Measurements from ENCODE around the gene TMPRSS13.
A peak's percentile ranks its signal among the peaks of the same experiment; 100 is the strongest.

The TMPRSS13 gene

DNA sequence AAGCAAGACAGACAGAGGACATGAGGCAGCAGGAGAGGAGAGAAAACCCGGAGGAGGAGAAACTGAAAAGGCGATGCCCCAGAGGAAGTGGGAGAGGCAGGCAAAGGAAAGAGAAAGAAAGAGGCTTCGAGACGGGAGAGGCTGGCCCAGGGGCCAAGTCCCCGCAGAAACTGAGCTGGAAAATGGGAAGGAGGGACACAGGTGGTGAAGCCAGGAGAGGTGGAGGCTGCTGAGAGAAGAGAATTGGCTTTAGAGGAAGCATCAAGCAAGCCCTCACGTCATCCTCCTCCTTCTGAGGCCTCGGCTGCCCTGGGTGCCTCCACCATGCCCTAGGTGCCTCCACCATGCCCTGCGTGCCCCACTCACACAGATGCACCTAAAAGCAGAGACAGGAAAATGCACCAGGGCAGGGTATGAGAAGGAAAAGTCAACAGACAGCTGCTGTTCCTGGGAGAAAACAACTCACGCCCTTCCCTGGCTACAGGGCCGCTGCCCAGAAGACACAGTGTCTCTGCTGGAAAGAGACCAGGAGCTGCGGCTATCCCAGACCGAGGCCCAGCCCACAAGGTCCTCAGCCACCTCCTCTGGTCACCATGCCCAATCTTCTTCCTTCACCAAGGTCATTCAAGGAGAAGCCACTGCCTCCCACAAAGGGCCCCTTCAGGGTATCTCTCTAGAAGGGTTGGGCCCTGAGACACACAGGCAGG, 67.0 kb downstream of the TMPRSS13 start:
- TF ChIP-seq NFRKB (IDR thresholded peaks at IDR 0.05) (no peak), ARNT (IDR thresholded peaks at IDR 0.05) (no peak), ELF4 (IDR thresholded peaks at IDR 0.05) (no peak), SUZ12 (IDR thresholded peaks at IDR 0.05) (no peak), FOXA1 (IDR thresholded peaks at IDR 0.05) (no peak), BHLHE40 (IDR thresholded peaks at IDR 0.05; ENCODE audit: borderline replicate concordance) (no peak), PKNOX1 (IDR thresholded peaks at IDR 0.05) (no peak), L3MBTL2 (conservative IDR thresholded peaks at IDR 0.05) (no peak), LEF1 (IDR thresholded peaks at IDR 0.05; ENCODE audit: borderline replicate concordance) (no peak), CTBP1 (IDR thresholded peaks at IDR 0.05; ENCODE audit: borderline replicate concordance) (no peak), ZNF384 (IDR thresholded peaks at IDR 0.05) (no peak)
- ChIA-PET CTCF (interaction anchor here (1.0 kb wide), 1 partner anchor 9 kb away, joined by 4 read pairs; no protein-coding TSS in a partner anchor), POLR2A (interaction anchor here (1.1 to 1.2 kb wide), 2 partner anchors 9 to 15 kb away, joined by 4 to 5 read pairs; partner anchors contain the start of gene FXYD6)
- DNase-seq (ENCODE audit: extremely low spot score), result no peak

- CTCF ChIA-PET, result interaction anchor here (0.7 to 1.2 kb wide), 5 partner anchors 9 to 85 kb away, joined by 3 to 4 read pairs (median 3); partner anchors contain the start of gene FXYD6
- DNase-seq (ENCODE audit: extremely low spot score), result peak; percentile 69
- TF ChIP-seq ELF4 (IDR thresholded peaks at IDR 0.05), result no peak
- TF ChIP-seq SUZ12 (IDR thresholded peaks at IDR 0.05), result no peak
- TF ChIP-seq TARDBP (IDR thresholded peaks at IDR 0.05), result no peak
- no peak for TF ChIP-seq PKNOX1 (IDR thresholded peaks at IDR 0.05)
- TF ChIP-seq ARNT (IDR thresholded peaks at IDR 0.05), result no peak
- no peak for TF ChIP-seq LEF1 (IDR thresholded peaks at IDR 0.05; ENCODE audit: borderline replicate concordance)
- no peak for TF ChIP-seq CTBP1 (IDR thresholded peaks at IDR 0.05; ENCODE audit: borderline replicate concordance)
- no peak for TF ChIP-seq NFRKB (IDR thresholded peaks at IDR 0.05)
- TF ChIP-seq FOXA1 (IDR thresholded peaks at IDR 0.05), result no peak
- no peak for TF ChIP-seq ZNF384 (IDR thresholded peaks at IDR 0.05)
- no peak for TF ChIP-seq BHLHE40 (IDR thresholded peaks at IDR 0.05; ENCODE audit: borderline replicate concordance)
- POLR2A ChIA-PET, result interaction anchor here (1.1 to 1.2 kb wide), 2 partner anchors 10 to 15 kb away, joined by 4 to 5 read pairs; partner anchors contain the start of gene FXYD6
Observed at GRCh38 chr11:117861151-117862018, 67.8 kb downstream of the TMPRSS13 start.

- TF ChIP-seq HDGF (IDR thresholded peaks at IDR 0.05; ENCODE audit: borderline replicate concordance), result no peak
- TF ChIP-seq L3MBTL2 (conservative IDR thresholded peaks at IDR 0.05), result no peak
- TF ChIP-seq FOXA1 (IDR thresholded peaks at IDR 0.05), result no peak
- TF ChIP-seq CTBP1 (IDR thresholded peaks at IDR 0.05; ENCODE audit: borderline replicate concordance), result no peak
- TF ChIP-seq SUZ12 (IDR thresholded peaks at IDR 0.05), result no peak
- CTCF ChIA-PET, result interaction anchor here (1.2 kb wide), 1 partner anchor 45 kb away, joined by 3 read pairs; no protein-coding TSS in a partner anchor
- POLR2A ChIA-PET, result no interaction called here
- DNase-seq (ENCODE audit: extremely low spot score), result no peak
Observed at GRCh38 chr11:117860139-117860538, 69.1 kb downstream of the TMPRSS13 start.

GRCh38 chr11:117859488-117860112, 69.6 kb downstream of the TMPRSS13 start:
- ChIA-PET POLR2A (no interaction called here), CTCF (no interaction called here)
- no peak for TF ChIP-seq L3MBTL2 (conservative IDR thresholded peaks at IDR 0.05)
- TF ChIP-seq SP1 (IDR thresholded peaks at IDR 0.05), result no peak
- no peak for TF ChIP-seq TARDBP (IDR thresholded peaks at IDR 0.05)
- TF ChIP-seq NFRKB (IDR thresholded peaks at IDR 0.05), result no peak
- TF ChIP-seq PKNOX1 (IDR thresholded peaks at IDR 0.05), result no peak
- TF ChIP-seq ARNT (IDR thresholded peaks at IDR 0.05), result no peak
- no peak for TF ChIP-seq CTBP1 (IDR thresholded peaks at IDR 0.05; ENCODE audit: borderline replicate concordance)
- no peak for TF ChIP-seq ELF4 (IDR thresholded peaks at IDR 0.05)
- DNase-seq (ENCODE audit: extremely low spot score), result no peak

DNA sequence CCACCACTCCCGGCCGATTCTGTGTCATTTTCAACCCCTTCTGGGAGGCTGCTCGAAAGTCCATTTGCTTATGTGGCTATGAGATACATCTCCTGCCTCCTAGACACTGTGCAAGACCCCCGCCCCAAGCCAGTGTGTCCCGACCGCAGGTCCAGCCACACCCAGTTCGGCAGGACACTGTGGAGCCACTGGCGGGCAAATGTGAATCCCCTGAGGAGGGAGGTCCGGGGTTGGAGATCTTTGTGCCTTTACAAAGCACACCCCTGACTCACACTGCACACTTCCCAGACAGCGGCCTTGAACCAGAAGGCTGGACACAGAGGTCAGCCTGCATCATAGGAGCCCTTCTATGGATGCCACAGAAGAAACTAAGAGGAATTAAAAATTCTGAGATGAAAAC, 70.1 kb downstream of the TMPRSS13 start:
- POLR2A ChIA-PET, result no interaction called here
- TF ChIP-seq ELF4 (IDR thresholded peaks at IDR 0.05) (no peak), FOXK2 (IDR thresholded peaks at IDR 0.05) (no peak), FOXM1 (IDR thresholded peaks at IDR 0.05; ENCODE audit: borderline replicate concordance) (no peak), CTBP1 (IDR thresholded peaks at IDR 0.05; ENCODE audit: borderline replicate concordance) (no peak), ZNF384 (IDR thresholded peaks at IDR 0.05) (no peak), PKNOX1 (IDR thresholded peaks at IDR 0.05) (no peak), SUZ12 (IDR thresholded peaks at IDR 0.05) (no peak), L3MBTL2 (conservative IDR thresholded peaks at IDR 0.05) (no peak)
- CTCF ChIA-PET, result no interaction called here
- no peak for DNase-seq (ENCODE audit: extremely low spot score)

All from HEK293T (cell line).